ENCODE data around the gene SLC25A43.
"Not testable (repeated sequence)": the region's sequence is repeated elsewhere in the genome, so short reads cannot be mapped to it uniquely, and the experiment has no call there.

Gene SLC25A43

GRCh38 chrX:119429471-119429870 is 30.3 kb downstream of the SLC25A43 start:
- H3K27me3 ChIP-seq (ENCODE audit: insufficient read depth, low read length) = no peaks in the 10 kb centered on the region
- peaks cover 34% of the 10 kb centered on the region for H3K4me1 ChIP-seq (ENCODE audit: insufficient read depth, low read length, severe bottlenecking)
- H3K9me3 ChIP-seq (ENCODE audit: low read length) = no peaks in the 10 kb centered on the region
- H2AFZ ChIP-seq (ENCODE audit: low read length) = no peak overlapping the region
- no peak overlapping the region for H3K27ac ChIP-seq (ENCODE audit: low read depth, low read length, poor library complexity, severe bottlenecking)
- no peaks in the 10 kb centered on the region for H3F3A ChIP-seq (ENCODE audit: insufficient read depth, low read length)
- no peaks in the 10 kb centered on the region for H4K20me1 ChIP-seq (ENCODE audit: insufficient read depth, low read length)
- H3K36me3 ChIP-seq (ENCODE audit: insufficient read depth, low read length) = no peaks in the 10 kb centered on the region; the same call in 1 of the 2 replicates
- no peaks in the 10 kb centered on the region for H3K79me2 ChIP-seq (ENCODE audit: insufficient read depth, low read length)
- no peaks in the 10 kb centered on the region for H3K9me2 ChIP-seq (ENCODE audit: low read depth, low read length)
- no peak overlapping the region for H3K9ac ChIP-seq (ENCODE audit: low read length)
- H3K4me3 ChIP-seq (ENCODE audit: low read depth, low read length, poor library complexity, severe bottlenecking) = no peak overlapping the region
- no peak for TF ChIP-seq EZH2 (IDR thresholded peaks at IDR 0.05; ENCODE audit: borderline replicate concordance, low read length)
- TF ChIP-seq, protein P1, sequence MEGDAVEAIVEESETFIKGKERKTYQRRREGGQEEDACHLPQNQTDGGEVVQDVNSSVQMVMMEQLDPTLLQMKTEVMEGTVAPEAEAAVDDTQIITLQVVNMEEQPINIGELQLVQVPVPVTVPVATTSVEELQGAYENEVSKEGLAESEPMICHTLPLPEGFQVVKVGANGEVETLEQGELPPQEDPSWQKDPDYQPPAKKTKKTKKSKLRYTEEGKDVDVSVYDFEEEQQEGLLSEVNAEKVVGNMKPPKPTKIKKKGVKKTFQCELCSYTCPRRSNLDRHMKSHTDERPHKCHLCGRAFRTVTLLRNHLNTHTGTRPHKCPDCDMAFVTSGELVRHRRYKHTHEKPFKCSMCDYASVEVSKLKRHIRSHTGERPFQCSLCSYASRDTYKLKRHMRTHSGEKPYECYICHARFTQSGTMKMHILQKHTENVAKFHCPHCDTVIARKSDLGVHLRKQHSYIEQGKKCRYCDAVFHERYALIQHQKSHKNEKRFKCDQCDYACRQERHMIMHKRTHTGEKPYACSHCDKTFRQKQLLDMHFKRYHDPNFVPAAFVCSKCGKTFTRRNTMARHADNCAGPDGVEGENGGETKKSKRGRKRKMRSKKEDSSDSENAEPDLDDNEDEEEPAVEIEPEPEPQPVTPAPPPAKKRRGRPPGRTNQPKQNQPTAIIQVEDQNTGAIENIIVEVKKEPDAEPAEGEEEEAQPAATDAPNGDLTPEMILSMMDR (IDR thresholded peaks at IDR 0.05; ENCODE audit: low read length) = no peak
- no peak overlapping the region for H3K4me2 ChIP-seq (ENCODE audit: low read length)

GRCh38 chrX:119441295-119441694 is 42.2 kb downstream of the SLC25A43 start:
- H3F3A ChIP-seq (ENCODE audit: insufficient read depth, low read length); H3K79me2 ChIP-seq (ENCODE audit: insufficient read depth, low read length); H4K20me1 ChIP-seq (ENCODE audit: insufficient read depth, low read length); H3K27me3 ChIP-seq (ENCODE audit: insufficient read depth, low read length); H3K27ac ChIP-seq (ENCODE audit: low read depth, low read length, poor library complexity, severe bottlenecking); H3K9me2 ChIP-seq (ENCODE audit: low read depth, low read length); H2AFZ ChIP-seq (ENCODE audit: low read length); H3K4me2 ChIP-seq (ENCODE audit: low read length); H3K4me1 ChIP-seq (ENCODE audit: insufficient read depth, low read length, severe bottlenecking); H3K9ac ChIP-seq (ENCODE audit: low read length); H3K9me3 ChIP-seq (ENCODE audit: low read length); H3K36me3 ChIP-seq (ENCODE audit: insufficient read depth, low read length); H3K4me3 ChIP-seq (ENCODE audit: low read depth, low read length, poor library complexity, severe bottlenecking): not testable (repeated sequence)

DNA sequence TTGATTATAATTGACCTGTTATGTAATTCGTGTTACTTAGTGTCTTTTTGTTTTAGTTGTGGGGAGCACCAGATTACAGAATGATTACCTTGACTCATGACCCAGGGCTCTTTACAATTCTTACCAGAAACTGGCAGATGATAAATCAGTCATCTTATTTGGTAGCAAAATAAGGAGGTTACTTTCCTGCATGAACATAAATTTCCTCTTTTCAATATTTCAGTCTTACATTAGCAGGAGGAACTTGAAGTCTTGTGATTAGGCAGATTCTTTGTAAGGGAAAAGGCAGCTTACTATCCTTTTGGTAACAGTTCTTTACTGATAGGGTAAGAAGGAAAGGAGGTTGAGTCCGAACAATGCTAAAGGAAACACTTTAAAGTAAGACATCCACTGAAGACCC is 43.1 kb downstream of the SLC25A43 start:
- H3K9ac ChIP-seq (ENCODE audit: low read length) = no peak overlapping the region
- H3F3A ChIP-seq (ENCODE audit: insufficient read depth, low read length) = no peaks in the 10 kb centered on the region
- H2AFZ ChIP-seq (ENCODE audit: low read length) = no peak overlapping the region
- H4K20me1 ChIP-seq (ENCODE audit: insufficient read depth, low read length) = no peaks in the 10 kb centered on the region
- no peaks in the 10 kb centered on the region for H3K79me2 ChIP-seq (ENCODE audit: insufficient read depth, low read length)
- TF ChIP-seq, protein P1 (IDR thresholded peaks at IDR 0.05; ENCODE audit: low read length) = no peak
- TF ChIP-seq EZH2 (IDR thresholded peaks at IDR 0.05; ENCODE audit: borderline replicate concordance, low read length) = no peak
- H3K27me3 ChIP-seq (ENCODE audit: insufficient read depth, low read length) = no peaks in the 10 kb centered on the region
- H3K27ac ChIP-seq (ENCODE audit: low read depth, low read length, poor library complexity, severe bottlenecking) = no peak overlapping the region
- no peak overlapping the region for H3K4me2 ChIP-seq (ENCODE audit: low read length)
- H3K9me2 ChIP-seq (ENCODE audit: low read depth, low read length) = no peaks in the 10 kb centered on the region
- H3K4me1 ChIP-seq (ENCODE audit: insufficient read depth, low read length, severe bottlenecking) = no peaks in the 10 kb centered on the region
- no peaks in the 10 kb centered on the region for H3K36me3 ChIP-seq (ENCODE audit: insufficient read depth, low read length)
- no peak overlapping the region for H3K4me3 ChIP-seq (ENCODE audit: low read depth, low read length, poor library complexity, severe bottlenecking)
- H3K9me3 ChIP-seq (ENCODE audit: low read length) = no peaks in the 10 kb centered on the region

DNA sequence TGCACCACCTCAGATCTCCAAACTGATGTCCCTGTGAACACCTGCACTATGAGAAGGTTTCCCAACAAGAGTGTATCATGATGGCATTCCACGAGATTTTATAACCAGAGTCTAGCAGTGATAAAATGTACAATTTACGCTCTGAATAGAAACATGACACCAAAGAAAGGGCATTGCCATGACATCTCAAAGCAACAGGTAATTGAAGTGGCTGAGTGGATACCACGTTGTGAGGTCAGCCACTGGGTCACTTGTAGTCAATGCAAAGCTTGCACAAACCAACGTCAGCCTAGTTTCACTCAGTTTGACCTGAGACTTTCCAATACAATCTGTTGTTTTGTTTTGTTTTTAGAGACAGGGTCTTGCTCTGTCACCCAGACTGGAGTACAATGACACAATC is 54.1 kb downstream of the SLC25A43 start:
- Histone ChIP-seq H3K9me2 (ENCODE audit: low read depth, low read length) (no peaks in the 10 kb centered on the region), H3K9me3 (ENCODE audit: low read length) (no peaks in the 10 kb centered on the region), H4K20me1 (ENCODE audit: insufficient read depth, low read length) (no peaks in the 10 kb centered on the region), H3K4me3 (ENCODE audit: low read depth, low read length, poor library complexity, severe bottlenecking) (no peak overlapping the region), H3K79me2 (ENCODE audit: insufficient read depth, low read length) (no peaks in the 10 kb centered on the region), H3K36me3 (ENCODE audit: insufficient read depth, low read length) (peaks cover 10% of the 10 kb centered on the region), H3K4me1 (ENCODE audit: insufficient read depth, low read length, severe bottlenecking) (no peaks in the 10 kb centered on the region), H2AFZ (ENCODE audit: low read length) (no peak overlapping the region), H3K4me2 (ENCODE audit: low read length) (no peak overlapping the region), H3F3A (ENCODE audit: insufficient read depth, low read length) (no peaks in the 10 kb centered on the region), H3K27me3 (ENCODE audit: insufficient read depth, low read length) (no peaks in the 10 kb centered on the region), H3K27ac (ENCODE audit: low read depth, low read length, poor library complexity, severe bottlenecking) (no peak overlapping the region), H3K9ac (ENCODE audit: low read length) (no peak overlapping the region)
- TF ChIP-seq, protein P1 (IDR thresholded peaks at IDR 0.05; ENCODE audit: low read length) = no peak
- no peak for TF ChIP-seq EZH2 (IDR thresholded peaks at IDR 0.05; ENCODE audit: borderline replicate concordance, low read length)

Data from OCI-LY1 (cell line).